Glomerular visceral epithelial cell (primary cell): ENCODE data around the gene MESD.

ENCODE experiments used
- DNase-seq: peaks from one replicate; pipeline ENCODE4 v3.0.0-alpha.2; 2016; ENCODE audit errors: extremely low spot score

MESD gene

GRCh38 chr15:81015621-81016488 is 26.2 kb upstream of the MESD start:
- DNase-seq, result no peak

- no peak for DNase-seq
These were observed 25.0 kb upstream of the MESD start for GRCh38 chr15:81014446-81015093.

- DNase-seq, result no peak
These were observed 23.8 kb upstream of the MESD start for GRCh38 chr15:81013396-81013929.

GRCh38 chr15:81012588-81012987 is 23.0 kb upstream of the MESD start:
- no peak for DNase-seq

GRCh38 chr15:81011593-81011992 is 22.0 kb upstream of the MESD start:
- no peak for DNase-seq

GRCh38 chr15:81010086-81010485 is 20.5 kb upstream of the MESD start:
- no peak for DNase-seq

GRCh38 chr15:81008312-81008711 is 18.7 kb upstream of the MESD start:
- DNase-seq, result no peak

GRCh38 chr15:81007428-81008064 is 17.9 kb upstream of the MESD start:
- DNase-seq, result no peak

GRCh38 chr15:81006124-81006523 is 16.5 kb upstream of the MESD start:
- DNase-seq, result no peak

- DNase-seq, result no peak
These were observed 13.4 kb upstream of the MESD start for GRCh38 chr15:81003097-81003350.

- DNase-seq, result no peak
These were observed 12.9 kb upstream of the MESD start for GRCh38 chr15:81002331-81003096.

- no peak for DNase-seq
These were observed 12.4 kb upstream of the MESD start for GRCh38 chr15:81002009-81002330.

- DNase-seq, result peak; percentile 53
These were observed 11.8 kb upstream of the MESD start for GRCh38 chr15:81001152-81002008.

- peak; percentile 91 for DNase-seq
These were observed 11.1 kb upstream of the MESD start, which contains the start of gene TLNRD1 for GRCh38 chr15:81000624-81001151. Gene TLNRD1 (plus strand): TSS chr15:81000923. CDS start chr15:81002272, 1,349 bp downstream.

GRCh38 chr15:81000144-81000623 is 10.6 kb upstream of the MESD start:
- DNase-seq, result peak; percentile 22

GRCh38 chr15:80999623-81000036 is 10.0 kb upstream of the MESD start:
- peak; percentile 27 for DNase-seq

- no peak for DNase-seq
These were observed 8.6 kb upstream of the MESD start for GRCh38 chr15:80998251-80998650.

- no peak for DNase-seq
These were observed 8.1 kb upstream of the MESD start for GRCh38 chr15:80997692-80998091.

- no peak for DNase-seq
These were observed 6.6 kb upstream of the MESD start for GRCh38 chr15:80996247-80996646.

GRCh38 chr15:80992441-80992840 is 2.8 kb upstream of the MESD start:
- DNase-seq, result no peak

- no peak for DNase-seq
These were observed 2.4 kb upstream of the MESD start for GRCh38 chr15:80992006-80992405.
